Right lobe of liver (tissue), 4 donors: ENCODE results near the gene IGLON5.

Experiments
- CTCF ChIP-seq, 4 donors: fragments of 200-600 bp in 3 of 4; fragments of 450-650 bp in 1 of 4; IDR thresholded peaks; one replicate each; pipeline versions ENCODE4 v1.5.1 to v1.8.0; 2016 to 2022; ENCODE audit warnings: antibody characterized with exemption in 4 of 4, mild to moderate bottlenecking in 2 of 4
- POLR2A ChIP-seq: fragments of 450-650 bp; IDR thresholded peaks from one replicate; pipeline ENCODE4 v1.6.1; 2017; ENCODE audit warnings: antibody characterized with exemption, mild to moderate bottlenecking
- donor health status: DM: no; HTN: no; CAD: no.
- donor health status: DM: no; HTN: no; CAD: no.
- donor health status: DM: no; HTN: yes; CAD: no.

- TF ChIP-seq CTCF (IDR thresholded peaks at IDR 0.05) (no peak), POLR2A (no peak)
Measured at GRCh38 chr19:51311351-51312257, at the start of gene IGLON5.
